AG08395 (cell line): ENCODE data around the gene ZNF385B.
"Not testable (repeated sequence)": the region's sequence is repeated elsewhere in the genome, so short reads cannot be mapped to it uniquely, and the experiment has no call there.

Source experiments
- DNase-seq: peaks from one replicate; pipeline ENCODE4 v3.0.0; 2012; ENCODE audit warnings: mixed read lengths, low spot score

The ZNF385B gene

DNA sequence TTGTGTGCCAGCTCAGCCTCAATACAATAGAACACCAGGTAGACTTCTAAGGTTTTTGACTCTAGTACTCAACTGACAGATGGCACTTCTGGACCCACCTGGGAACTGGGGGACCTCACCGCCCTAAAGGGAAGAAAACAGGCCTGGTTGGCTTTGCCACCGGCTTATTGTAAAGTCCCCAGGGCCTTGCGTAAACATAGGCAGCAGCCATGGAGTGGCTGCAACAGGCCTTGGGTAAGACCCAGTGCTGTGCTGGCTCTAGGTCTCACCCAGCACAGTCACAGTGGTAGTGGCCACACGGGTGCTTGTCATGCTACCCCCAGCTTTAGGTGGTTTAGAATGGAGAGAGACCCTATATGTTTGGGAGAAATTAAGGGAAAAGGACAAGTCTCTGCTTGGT, 366.1 kb downstream of the ZNF385B start:
- DNase-seq: no peak

DNA sequence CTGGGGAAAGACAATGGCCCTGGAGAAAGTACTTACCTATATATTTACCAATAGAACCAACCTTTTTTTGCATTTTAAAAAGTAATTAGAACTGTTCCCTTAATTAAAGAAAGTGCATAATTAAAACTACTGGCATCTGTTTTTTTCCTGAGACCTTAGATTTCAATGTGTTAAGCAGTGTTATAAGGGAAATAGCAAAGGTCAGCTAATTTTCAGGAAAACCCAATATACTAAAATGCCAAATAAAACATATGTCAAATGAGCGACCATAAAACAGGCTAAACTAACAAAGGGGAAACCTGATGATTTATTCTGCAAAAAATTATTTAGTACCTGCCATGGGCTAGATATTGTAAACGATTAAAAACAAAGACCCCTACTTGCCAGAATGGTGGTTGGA, 372.8 kb downstream of the ZNF385B start:
- no peak for DNase-seq

DNA sequence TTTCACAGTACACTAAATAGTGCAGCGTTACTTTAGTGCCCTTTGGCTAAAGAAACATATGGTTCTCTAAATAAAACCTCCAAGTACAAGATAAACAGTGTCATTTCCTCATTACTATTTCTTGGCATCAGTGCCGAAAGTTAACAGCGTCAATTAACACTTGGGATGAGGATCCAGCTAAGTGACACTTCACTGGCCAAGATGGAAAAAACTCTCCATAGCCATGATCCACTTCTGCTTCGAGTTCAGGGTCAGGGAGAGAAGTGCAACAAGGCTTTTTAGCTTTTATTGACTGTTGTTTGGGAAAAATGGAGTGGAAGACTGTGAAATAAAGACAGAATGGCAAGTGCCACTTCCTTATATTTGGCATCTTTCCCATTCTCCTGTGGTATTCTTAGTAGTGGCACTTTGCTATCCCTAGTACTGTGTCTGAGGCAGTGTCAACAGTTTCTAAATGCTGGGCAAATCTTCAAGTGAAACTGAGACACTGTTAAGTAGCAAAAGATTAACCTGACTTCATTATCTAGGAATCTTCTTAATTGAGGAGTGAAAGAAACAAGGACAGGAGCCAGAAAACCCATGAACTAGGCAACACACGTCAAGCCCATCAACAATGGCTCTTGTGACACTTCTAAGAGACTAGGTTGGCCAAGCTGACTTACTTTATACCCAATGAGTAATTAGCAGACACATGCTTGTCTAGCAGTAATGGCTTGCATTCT, 374.2 kb downstream of the ZNF385B start:
- no peak for DNase-seq

DNA sequence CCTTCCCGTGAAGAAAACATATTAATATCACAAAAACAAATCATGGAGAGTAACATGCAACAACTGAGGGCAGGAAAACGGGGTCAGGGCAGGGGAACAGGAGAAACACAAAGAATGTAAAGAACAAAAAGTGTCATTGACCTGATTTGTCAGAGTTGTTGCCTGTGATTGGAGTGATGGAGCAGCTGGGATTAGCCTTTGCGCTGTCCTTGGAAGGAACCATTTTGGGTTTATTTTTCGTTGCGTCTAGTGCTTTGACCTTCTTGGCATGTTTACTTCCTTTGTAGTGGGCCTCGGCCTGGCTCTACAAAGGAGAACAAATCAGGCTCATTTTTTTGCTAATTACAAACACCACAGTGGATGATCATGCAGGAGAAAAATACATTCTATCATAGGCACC, 378.3 kb downstream of the ZNF385B start:
- DNase-seq: no peak

DNA sequence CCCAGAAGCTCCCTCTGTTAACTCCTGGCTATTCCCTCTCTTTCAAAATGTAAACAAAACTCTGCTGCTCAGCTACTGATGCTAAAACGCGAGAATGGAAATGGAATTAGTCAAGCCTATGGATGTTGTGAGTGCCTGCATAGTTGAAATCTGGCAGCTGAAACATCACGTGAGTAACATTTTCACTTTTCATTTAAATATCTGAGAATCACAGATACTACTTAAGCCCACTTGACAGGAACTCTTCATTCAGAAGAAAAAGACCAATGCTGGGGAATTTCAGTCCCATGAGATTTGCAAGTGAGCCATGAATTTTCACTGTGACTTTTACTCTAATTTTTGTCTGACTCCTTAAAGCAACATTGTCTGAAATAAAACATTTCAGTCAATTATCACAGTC, 381.5 kb downstream of the ZNF385B start:
- DNase-seq: no peak

DNA sequence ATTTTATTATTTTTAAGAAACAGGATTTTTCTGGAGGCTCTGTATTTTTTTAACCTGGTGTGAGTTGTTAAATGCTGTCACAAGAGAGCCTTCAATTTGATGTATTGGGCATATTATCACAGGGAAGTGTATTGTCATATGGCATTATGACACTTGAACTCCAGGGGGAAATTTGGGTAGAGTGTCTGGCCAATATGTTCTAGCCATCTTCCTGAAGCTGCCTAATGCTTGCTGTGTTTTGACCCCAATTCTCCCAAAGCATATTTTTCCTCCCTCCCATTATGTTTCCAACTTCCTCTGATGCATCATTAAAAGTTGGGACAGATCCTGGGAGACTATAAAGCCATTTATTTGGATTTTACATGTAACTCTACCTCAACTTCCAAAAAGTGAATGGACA, 382.6 kb downstream of the ZNF385B start:
- no peak for DNase-seq

DNA sequence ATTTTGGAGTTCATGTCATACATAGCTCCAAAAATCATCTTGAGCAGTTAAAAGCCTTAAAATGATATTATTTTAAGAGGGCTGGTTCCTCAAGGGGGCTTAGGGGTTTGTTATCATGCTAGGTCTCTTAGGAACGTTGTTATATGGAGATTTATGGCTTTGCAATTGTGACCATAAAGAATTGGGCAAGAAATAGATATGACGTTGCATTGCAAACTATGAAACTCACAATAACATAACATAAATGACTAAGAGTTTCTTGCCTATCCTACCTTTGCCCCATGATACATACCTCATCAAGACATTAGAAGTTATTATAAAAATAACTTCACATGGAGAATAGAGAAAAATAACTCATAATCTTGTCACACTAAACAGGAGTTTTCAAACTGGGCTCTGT, 390.4 kb downstream of the ZNF385B start:
- no peak for DNase-seq

DNA sequence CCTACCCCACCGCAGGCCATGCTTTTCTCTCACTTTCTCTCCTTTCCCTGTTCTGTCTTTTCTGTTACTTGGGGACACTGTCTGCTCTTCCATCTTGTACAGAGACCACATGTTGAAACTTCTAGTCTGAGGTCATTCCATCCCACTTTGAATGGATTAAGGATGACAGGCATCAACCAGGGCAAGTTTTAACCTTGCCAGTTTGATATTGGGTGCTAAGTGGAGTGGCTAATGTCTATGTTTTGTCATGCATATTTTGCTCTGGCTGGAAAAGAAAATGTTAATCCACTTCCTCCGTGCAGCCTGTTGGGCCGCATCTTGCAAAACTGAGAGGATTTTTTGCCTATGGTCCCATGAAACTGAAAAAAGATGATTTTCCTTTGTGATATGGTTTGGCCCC, 391.3 kb downstream of the ZNF385B start:
- no peak for DNase-seq

DNA sequence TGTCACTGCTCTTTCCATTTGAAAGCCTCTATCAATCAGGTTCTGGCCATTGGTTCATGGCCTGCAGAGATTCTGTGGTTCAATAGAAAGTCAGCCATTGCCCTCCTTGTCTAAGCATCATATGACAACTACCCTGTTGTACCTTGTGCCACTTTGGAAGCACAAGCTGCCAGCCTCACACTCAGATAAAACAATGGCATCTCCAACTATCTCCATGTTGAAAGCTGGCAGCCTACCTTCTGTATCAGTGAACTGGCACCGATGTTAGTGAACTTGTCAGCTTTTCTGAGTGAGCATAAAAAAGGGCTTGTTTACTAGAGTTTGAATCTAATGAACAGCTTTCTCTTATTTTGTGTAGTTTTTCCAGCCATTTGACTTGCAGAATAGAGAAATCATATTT, 393.5 kb downstream of the ZNF385B start:
- DNase-seq: no peak

DNA sequence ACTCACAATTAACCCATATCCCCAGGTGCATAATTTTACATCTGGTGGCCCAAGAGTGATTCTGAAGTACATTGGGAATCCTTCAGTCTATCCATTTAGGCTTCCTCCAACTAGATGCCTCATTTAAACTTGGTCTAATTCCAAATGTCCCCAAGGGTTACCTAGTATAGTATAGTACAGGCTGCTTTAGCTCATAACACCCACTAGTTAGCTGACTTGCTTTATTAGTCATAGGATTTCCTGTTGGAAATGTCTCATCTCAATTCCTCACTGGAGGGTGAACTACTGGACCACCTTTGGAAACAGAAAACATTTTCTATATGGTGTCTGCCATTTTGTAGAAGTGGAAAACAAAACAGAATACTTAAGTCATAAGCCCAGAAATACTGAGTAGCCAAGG, 394.3 kb downstream of the ZNF385B start:
- DNase-seq: peak; percentile 20

DNA sequence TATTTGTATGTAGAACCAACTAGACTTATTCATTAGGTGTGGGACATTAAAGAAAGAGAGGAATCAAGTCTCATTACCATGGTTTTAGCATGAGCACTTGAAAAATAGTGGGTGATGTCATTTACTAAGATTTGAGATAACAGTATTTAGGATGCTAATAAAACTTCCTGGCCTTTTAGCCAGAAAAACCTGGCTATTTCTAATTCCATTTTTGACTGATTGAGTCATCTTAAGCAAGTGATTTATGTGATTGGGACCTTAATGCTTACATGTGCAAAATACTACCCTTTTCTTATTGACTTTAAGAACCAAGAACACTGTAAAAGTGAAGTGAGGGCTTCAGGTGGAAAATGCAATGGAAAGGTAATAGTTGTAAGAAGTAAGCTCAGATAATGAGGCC, 400.0 kb downstream of the ZNF385B start:
- DNase-seq: no peak

DNA sequence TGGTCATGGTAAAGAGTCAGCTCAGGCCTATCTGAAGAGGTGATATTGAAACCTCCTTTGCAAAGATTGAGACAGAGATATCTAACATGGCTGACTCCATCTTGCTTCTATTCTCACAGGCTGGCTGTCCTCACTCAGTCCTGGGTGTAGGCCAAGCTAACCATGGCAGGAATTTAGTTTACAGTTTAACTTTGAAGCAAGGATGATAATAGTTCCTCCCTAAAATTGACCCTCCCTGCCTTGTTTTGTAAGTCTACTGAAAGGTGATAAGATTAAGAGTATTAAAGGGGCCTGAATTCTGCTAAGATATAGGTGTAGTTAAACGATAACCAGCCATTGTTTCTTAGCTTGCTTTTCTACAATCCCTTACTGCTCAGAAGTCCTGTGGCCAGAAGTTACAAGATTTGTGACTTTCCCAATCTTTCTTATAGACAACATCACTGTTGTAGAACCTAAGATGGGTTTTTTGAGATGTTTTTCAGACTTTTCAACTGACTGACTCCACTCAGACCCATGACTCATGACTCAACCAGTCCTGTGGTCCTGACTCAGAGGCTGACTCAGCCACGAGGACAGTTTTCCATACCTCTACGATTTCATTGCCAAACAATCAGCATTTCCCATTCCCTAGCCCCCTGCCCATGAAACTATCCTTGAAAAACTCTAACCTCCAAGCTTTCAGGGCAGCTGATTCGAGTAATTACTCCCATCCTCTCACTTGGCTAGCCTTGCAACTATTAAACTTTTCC, 401.1 kb downstream of the ZNF385B start:
- DNase-seq: peak; percentile 75

DNA sequence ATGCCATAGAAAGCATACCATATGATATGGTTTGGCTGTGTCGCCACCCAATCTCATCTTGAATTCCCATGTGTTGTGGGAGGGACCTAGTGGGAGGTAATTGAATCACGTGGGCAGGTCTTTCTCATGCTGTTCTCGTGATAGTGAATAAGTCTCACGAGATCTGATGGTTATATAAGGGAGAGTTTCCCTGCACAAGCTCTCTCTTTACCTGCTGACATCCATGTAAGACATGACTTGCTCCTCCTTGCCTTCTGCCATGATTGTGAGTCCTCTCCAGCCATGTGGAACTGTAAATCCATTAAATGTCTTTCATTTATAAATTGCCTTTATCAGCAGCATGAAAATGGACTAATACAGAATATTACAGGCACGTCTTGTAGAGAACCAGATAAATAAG, 403.3 kb downstream of the ZNF385B start:
- DNase-seq: not testable (repeated sequence)

DNA sequence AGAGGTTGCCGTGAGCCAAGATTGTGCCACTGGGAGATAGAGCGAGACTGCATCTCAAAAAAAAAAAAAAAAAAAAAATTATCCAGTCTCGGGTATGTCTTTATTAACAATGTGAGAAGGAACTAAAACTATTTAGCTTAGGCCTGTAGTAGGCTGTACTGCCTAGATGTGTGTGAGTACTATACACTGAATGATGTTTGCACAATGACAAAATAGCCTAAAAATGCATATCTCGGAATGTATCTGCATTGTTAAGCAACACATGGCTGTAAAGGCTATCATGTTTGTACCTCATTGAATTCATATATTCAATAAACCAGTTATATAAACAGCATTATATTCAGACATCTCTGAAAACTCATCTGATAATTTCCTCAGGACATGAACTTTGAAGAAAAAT, 405.6 kb downstream of the ZNF385B start:
- DNase-seq: no peak

DNA sequence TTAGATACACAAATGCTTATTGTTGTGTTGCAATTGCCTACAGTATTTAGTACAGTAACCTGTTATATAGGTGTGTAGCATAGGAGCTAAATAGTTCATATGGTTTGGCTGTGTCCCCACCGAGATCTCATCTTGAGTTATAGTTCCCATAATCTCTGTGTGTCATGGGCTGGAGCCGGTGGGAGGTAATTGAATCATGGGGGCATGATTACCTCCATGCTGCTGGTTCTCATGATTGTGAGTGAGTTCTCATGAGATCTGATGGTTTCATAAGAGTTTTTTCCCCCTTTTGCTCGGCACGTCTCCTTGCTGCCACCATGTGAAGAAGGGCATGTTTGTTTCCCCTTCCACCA, 406.3 kb downstream of the ZNF385B start:
- DNase-seq: no peak

DNA sequence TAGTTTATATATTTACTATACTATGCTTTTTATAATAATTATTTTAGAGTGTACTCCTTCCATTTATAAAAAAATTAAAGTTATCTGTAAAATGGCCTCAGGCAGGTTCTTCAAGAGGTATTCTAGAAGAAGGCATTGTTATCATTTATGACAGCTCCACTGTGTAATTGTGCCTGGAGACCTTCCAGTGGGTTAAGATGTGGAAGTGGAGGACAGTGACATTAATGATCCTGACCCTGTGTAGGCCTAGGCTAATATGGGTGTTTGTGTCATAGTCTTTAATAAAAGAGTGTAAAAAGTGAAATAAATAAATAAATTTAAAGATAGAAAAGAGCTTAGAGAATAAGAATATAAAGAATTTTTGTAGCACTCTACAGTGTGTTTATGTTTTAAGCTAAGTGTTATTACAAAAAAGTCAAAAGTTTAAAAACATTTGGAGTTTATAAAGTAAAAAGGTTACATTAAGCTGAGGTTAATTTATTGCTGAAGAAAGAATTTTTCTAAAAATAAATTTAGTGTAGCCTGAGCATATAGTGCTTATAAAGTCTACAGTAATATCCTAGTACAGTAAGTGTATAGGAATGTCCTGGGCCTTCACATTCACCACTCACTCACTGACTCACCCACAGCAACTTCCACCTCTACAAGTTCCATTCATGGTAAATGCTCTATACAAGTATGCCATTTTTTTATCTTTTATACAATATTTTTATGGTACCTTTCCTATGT, 406.8 kb downstream of the ZNF385B start:
- DNase-seq: peak; percentile 57

DNA sequence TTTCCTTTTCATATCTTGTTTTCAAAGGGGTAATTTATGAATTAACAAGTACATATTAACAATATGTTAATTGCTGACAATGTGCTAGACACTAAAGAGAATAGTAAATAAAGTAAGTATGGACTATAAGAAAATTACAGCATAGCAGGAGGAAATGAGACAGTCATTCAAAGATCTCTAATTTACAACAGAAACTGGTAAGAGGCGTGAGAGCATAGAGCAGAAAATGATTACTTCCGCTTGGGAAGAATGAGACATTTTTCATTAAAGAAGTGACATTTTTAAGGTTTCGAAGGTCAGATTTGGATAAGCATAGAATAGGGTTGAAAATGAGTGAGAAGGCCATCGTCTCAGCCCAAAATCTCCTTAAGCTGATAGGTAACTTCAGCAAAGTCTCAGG, 412.4 kb downstream of the ZNF385B start:
- no peak for DNase-seq

DNA sequence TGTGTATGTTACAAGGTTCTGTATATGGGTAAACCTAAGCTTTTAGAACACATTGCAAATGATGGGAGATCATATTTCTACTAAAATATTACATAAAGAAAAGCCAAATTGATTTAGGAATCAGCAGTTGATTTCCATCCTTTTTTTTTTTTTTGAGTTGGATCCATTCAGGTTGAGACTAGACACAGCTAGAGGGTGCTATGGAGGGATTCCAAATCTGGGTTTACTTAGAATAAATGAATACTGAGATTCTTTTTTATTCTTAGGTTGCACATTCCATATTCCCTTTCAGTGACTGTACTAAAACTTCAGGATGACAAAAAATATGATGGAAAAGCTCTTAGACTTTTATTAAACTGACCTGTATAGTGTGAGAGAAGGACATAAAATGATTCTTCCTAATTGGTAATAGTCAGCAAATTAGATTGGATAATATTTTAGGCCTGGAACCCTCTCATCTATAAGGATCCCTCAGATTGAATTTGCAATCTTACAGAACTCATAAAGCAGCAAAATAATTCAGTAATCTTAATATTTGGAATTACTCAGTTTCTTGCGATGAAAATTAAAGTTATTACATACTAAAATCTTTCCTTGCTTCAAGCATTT, 413.5 kb downstream of the ZNF385B start:
- no peak for DNase-seq

DNA sequence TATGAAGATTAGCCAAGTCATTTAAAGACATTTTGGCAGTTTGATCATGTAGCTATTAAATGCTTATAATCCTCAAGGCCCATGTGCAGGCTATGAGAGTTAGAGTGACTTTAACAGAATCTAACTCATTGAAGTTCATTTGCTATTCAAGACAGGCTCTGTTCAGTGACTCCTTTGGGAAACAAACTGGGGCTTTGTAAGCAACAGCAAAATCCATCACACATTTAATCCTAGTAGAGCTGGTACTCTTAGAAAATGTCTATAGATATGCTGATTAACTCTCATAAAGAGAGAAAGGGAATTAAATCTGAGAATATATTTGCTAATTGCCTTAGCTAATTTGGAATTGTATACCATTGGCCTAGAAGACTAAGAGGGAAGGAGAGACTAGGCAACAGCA, 414.0 kb downstream of the ZNF385B start:
- DNase-seq: no peak

DNA sequence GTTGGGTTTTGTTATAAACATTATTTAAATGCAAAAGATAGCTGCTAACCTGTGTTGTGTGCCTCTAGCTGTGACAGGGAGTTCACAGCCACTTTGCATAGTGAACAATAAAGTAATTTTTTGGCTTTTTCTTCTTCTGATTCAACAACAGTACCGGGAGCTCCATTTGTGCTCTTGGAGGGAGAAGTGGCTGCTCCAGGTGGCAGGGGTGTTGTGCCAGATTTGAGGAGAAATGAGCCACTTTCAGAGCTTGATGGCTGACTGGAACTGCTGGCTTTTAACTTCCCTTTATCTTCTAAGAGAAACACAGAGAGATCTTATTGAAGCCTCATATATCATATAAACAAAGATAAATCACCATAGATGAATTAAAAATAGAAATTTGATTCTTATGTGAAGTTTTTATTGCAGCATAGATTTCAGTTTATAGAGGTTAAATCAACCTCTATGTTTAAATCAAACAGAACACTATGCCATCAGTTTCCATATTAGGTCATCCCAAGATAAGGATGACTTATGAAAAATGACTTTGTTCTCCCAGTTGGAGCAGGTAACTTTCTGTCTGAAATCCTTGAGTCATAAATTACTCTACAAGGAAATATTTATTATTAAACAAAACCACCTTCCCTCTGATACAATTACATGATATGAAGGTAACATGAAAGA, 414.8 kb downstream of the ZNF385B start:
- no peak for DNase-seq

DNA sequence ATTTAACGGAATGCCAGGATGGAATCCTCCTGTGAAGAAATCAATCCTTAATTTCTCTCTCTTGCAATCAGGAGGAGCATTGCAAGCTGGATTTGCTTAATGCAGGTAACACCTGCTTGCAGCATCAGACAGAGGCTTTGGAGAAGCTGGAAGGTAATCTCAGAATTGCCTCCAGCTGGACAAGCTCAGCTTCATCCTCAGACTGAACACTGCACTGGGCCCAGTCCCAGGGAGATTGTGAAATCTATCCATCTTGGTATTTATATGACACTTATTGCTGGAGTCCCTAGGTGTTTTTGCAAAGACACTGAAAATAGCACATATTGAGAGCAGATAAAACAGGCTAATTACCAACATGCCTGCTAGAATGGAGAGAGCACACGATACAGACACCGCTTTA, 417.4 kb downstream of the ZNF385B start:
- peak; percentile 57 for DNase-seq

DNA sequence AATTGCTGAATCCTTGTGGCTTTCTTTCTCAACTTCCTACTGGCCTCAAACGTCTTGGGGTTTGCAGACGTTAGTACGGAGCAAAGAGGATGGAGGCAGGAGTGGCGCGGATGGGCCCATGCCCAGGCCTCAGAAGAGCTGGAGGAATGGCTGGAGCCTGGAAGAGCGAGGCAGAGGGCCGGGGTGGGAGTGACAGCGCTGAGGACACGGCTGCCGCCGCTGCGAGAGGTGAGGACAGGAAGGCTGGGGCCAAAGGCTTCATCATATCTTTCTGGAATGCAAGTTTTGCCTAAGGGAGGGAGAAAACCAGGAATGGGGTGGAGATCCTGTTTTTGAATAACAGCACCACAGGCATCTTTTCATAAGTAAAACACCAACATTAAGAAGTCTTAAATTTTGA, 418.2 kb downstream of the ZNF385B start:
- DNase-seq: no peak
